ENCODE data around the gene LLGL2. TPM values are rescaled to one million over a fixed set of nuclear protein-coding genes. Genes with fewer than 3 reads are reported as not detected.

LLGL2 gene
- total RNA-seq, 1 donor from 2014 or later = 33.1 TPM

- no peak for TF ChIP-seq CTCF (IDR thresholded peaks at IDR 0.05; ENCODE audit: unreplicated experiment)
Observed at GRCh38 chr17:75536366-75536765, 10.9 kb downstream of the LLGL2 start.

GRCh38 chr17:75539967-75540729 lies 14.7 kb downstream of the LLGL2 start:
- Mint-ChIP-seq H3K4me1 (peaks cover 9% of the 10 kb centered on the region), H3K27ac (peak overlapping the region; percentile 12), H3K27me3 (ENCODE audit: low read depth) (no peaks in the 10 kb centered on the region), H3K36me3 (no peaks in the 10 kb centered on the region), H3K4me3 (no peak overlapping the region), H3K9me3 (no peaks in the 10 kb centered on the region)
- no peak for DNase-seq (ENCODE audit: low spot score in 2 of 2, unreplicated experiment in 2 of 2)
- TF ChIP-seq CTCF (IDR thresholded peaks at IDR 0.05; ENCODE audit: unreplicated experiment) = no peak

More at GRCh38 chr17:75536366-75536765, 10.9 kb downstream of the LLGL2 start:
- DNase-seq (ENCODE audit: low spot score in 2 of 2, unreplicated experiment in 2 of 2) = no peak
- H3K9me3 Mint-ChIP-seq = no peaks in the 10 kb centered on the region
- H3K27ac Mint-ChIP-seq = no peak overlapping the region
- H3K36me3 Mint-ChIP-seq = peaks cover 2% of the 10 kb centered on the region
- H3K4me3 Mint-ChIP-seq = no peak overlapping the region
- no peaks in the 10 kb centered on the region for H3K27me3 Mint-ChIP-seq (ENCODE audit: low read depth)
- H3K4me1 Mint-ChIP-seq = peaks cover 9% of the 10 kb centered on the region

GRCh38 chr17:75540923-75541503 lies 15.5 kb downstream of the LLGL2 start:
- TF ChIP-seq CTCF (IDR thresholded peaks at IDR 0.05; ENCODE audit: unreplicated experiment) = no peak
- H3K4me3 Mint-ChIP-seq = no peak overlapping the region
- no peaks in the 10 kb centered on the region for H3K27me3 Mint-ChIP-seq (ENCODE audit: low read depth)
- no peaks in the 10 kb centered on the region for H3K9me3 Mint-ChIP-seq
- no peaks in the 10 kb centered on the region for H3K36me3 Mint-ChIP-seq
- peaks cover 9% of the 10 kb centered on the region for H3K4me1 Mint-ChIP-seq
- no peak overlapping the region for H3K27ac Mint-ChIP-seq
- no peak for DNase-seq (ENCODE audit: low spot score in 2 of 2, unreplicated experiment in 2 of 2)

- no peak for TF ChIP-seq CTCF (IDR thresholded peaks at IDR 0.05; ENCODE audit: unreplicated experiment)
- no peak overlapping the region for H3K27ac Mint-ChIP-seq
- no peak for DNase-seq (ENCODE audit: low spot score in 2 of 2, unreplicated experiment in 2 of 2)
- H3K9me3 Mint-ChIP-seq = no peaks in the 10 kb centered on the region
- H3K4me3 Mint-ChIP-seq = no peak overlapping the region
- H3K27me3 Mint-ChIP-seq (ENCODE audit: low read depth) = no peaks in the 10 kb centered on the region
- H3K36me3 Mint-ChIP-seq = no peaks in the 10 kb centered on the region
- peaks cover 9% of the 10 kb centered on the region for H3K4me1 Mint-ChIP-seq
Observed at GRCh38 chr17:75542229-75542628, 16.7 kb downstream of the LLGL2 start.

GRCh38 chr17:75542728-75543336 lies 17.3 kb downstream of the LLGL2 start:
- Mint-ChIP-seq H3K4me1 (peaks cover 9% of the 10 kb centered on the region), H3K36me3 (no peaks in the 10 kb centered on the region), H3K9me3 (no peaks in the 10 kb centered on the region), H3K27ac (no peak overlapping the region), H3K27me3 (ENCODE audit: low read depth) (no peaks in the 10 kb centered on the region), H3K4me3 (no peak overlapping the region)
- no peak for TF ChIP-seq CTCF (IDR thresholded peaks at IDR 0.05; ENCODE audit: unreplicated experiment)
- no peak for DNase-seq (ENCODE audit: low spot score in 2 of 2, unreplicated experiment in 2 of 2)
